ENCODE results near the gene ITGB1BP1.

ITGB1BP1 gene

DNA sequence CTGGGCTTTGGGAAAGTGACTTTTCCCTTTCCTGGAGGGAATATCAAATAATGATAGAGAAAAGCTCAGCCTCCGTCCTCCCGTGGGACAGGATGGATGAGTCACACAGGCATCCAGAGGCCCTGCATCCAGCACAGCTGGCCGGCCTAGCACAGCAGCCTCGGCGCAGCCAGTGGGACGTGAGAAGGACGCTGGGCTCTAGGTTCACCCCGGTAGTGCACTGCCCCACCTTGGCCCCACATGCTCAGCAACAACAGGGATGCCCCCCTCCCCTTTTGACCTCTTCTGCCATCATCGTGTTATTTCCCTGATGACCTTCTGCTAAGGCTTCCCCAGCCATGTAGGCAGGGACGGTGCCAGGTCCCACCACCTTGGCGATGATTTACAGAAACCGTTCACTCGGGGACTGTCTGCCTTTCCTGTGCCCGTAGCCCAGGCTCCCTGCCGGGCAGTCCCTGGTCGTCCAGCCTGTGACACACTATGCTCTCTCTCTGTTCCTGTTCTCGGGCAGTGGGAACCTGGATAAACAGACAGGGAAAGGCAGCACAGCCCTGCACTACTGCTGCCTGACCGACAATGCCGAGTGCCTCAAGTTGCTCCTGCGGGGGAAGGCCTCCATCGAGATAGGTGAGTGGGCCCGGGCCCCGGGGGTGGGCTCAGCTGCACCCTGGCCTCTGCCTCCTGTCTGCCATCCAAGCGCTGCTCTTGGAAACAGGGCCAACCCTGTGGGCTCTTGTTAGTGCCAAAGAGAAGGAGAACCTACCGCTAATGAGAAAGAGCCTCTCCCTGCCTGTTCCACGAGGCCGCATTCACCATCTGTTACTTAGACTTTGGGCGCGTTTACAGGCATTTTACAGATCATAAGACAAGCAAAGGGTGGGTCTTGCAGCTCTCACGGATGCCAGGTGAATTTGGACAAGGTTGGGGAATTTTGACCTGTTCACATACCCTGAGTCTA, 44.6 kb downstream of the ITGB1BP1 start:
- DNase-seq (ENCODE audit: low read depth, low spot score): no peak

DNA sequence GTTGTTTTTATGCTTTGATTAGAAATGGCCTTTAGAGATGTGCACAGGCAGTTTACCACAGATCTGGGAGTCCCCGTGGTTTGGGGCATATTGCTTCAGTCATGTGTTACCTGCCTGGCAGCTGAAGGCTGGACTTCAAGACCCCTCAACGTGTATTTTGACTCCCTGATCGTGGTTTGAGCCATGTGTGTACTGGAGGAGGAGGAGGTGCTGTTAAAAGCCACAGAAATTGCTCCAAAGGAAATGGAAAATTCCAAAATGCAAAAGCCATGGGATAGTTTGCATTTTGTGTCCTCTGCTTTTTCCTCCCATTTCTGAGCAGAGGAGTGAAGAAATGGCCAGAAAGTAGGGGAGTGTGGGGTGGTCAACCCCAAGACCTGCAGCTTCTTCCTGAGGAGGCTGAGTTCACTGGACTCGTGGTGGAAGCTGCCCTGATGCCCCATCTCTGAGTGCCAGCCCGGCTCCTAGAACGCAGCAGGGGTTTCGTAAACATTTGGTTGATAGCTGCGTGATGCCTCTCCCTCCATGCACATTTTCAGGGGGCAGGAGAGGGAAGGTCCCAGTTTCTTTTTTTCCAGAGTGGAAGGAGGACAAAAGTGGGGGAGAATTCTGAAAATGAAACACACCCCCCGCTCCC, 45.7 kb downstream of the ITGB1BP1 start:
- no peak for DNase-seq (ENCODE audit: low read depth, low spot score)

DNA sequence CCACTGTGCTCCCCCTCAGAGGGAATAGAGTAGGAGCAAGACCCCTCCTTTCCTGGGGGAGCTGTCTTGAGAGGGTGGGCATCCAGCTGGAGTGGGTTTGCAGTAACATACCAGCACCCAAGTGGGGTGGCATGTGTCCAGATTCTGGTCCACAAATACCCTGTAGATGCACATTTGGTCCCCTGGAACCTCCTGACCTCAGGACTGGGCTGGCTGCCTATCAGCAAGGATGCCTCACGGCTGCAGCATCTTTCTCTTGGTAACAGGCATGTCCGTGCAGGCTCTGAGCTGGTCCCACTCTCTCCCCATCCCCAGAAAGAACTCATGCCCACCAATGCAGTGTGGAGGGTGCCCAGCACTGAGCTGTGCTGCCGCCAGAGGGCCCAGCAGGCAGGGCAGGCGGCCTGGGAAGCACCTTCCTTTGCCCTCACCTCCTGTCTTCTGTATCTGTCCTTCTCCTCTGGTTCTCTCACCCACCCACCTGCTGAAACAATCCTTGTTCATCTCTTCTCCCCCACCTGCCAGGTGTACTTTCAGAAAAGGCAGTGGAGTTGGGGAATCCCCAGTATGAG, 47.4 kb downstream of the ITGB1BP1 start:
- DNase-seq (ENCODE audit: low read depth, low spot score): no peak

DNA sequence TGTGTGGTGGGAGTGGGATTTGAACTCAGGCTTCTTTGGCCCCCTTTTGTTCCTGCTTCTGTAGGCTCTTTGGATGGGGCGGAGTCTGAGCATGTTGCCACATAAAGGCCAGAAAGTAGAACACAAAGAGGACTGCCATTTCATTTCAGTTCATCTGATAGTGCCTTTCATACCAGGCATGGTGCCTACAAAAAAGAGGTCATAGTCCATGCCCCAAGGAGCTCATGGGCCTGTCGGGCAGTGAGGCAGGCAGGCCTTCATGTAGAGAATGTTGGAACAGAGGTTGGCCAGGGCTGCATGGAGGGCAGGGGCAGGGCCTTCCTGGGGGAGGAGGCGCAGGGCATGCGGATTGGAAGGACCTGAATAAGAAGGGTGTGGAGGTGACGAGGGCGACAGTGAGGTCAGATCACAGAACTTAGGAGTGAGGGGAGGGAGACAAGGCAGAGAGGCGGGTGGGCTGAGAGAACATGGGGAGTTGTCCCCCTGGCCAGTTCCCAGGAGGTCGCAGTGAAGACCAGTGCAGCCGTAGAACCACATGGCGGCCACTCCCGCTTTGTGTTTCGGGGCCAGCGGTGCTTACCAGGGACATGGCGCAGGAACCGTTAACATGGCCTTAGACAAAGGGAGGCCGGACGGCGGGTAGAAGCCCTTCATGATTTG, 49.1 kb downstream of the ITGB1BP1 start:
- no peak for DNase-seq (ENCODE audit: low read depth, low spot score)

DNA sequence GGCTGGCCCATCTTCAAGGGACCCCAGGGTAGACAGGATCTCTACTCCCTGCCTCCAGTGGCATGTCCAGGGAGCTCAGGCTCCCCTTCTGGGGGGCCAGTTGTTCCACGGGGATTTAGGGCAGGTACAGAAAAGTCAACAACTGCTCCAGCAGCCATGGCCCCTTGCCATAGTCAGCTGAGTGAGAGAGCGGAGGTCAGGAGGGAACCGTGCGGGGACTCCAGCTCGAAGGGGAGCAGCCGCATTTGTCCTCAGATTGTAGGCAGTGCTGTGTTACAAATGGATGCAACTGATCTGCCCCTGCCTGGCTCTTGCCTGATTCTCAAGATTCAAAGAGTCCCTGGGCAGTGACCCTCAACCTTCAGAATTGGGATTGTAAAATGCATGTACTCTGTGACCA, 49.9 kb downstream of the ITGB1BP1 start:
- no peak for DNase-seq (ENCODE audit: low read depth, low spot score)

DNA sequence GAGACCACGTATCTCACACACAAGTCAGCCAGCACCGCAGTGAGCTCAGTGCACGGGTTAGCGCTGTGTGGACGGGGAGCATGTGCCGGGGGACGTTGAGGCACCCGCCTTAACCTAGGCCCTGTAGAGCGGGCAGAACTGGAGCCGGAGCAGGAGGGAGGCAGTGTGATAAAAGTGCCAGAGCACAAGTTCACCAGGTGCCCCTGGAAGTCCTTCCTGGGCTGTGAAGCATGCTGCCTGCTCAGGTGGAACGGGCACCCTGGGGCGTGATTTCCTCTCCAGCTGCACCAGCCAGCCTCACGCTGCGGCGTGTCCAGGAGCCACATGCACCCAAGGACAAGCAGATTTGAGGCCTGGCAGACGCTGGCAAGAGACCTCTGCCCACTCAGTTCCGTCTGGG, 50.3 kb downstream of the ITGB1BP1 start:
- DNase-seq (ENCODE audit: low read depth, low spot score): no peak

DNA sequence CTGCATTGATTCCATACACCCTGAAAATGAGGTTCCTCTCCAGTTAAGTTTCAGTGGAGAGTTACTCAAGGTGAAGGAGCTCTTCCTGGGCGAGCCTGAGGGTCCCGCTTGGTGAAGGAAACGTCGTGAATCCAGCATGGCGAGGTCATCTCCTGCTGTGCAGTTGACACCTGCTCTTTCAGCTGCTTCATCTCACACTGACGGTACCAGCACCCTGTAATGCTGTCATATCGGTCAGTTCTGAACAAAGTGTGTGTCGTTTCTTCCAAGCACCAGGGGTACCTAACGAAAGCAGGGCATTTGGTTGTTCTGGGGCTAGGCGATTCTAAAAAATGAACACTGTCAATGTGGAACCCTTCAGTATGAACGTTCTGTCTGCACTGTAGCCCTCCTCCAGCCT, 52.6 kb downstream of the ITGB1BP1 start:
- no peak for DNase-seq (ENCODE audit: low read depth, low spot score)

DNA sequence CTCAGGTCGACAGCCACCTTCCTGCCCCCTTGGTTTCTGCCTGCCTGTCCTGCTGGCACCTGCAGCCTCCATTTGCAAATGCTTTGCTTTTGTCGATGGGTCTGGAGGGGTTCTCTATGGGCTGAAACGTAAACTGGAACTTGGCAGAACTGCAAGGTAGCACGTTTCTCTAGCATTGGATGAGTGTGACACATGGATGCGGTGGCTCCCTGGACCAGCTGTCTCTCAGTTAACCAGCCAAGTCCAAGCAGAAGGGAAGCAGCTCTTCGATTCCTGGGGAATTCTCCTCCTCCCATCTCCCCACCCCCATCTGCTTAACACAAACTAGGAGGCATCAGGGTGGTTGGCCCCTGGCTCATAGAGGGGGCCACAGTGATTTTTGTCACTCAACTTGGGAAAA, 57.3 kb downstream of the ITGB1BP1 start:
- DNase-seq (ENCODE audit: low read depth, low spot score): no peak

DNA sequence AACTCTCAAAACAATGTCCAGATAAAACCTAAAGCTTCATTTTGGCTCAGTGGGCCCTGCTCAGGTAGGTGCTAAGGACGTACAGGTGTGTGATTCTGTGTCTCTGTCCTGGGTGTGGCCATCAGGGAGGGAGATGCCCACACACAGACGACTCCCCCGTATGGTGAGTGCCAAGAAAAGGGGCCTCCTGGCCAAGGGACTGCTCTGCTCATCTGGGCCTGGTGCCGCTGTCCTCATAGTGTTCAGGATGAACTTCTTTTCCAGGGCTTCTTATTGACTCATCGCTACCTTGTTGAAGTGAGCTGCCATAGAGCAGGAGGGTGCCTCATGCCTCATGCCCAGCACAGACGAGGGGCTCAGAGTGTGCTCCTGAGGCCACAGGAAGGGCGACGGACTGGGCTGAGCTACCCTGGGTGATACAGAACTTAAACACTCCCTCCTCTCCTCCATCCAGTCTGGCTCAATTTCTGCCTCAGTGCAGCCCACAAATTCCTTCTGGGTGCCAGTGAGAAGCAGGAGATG, 57.8 kb downstream of the ITGB1BP1 start:
- no peak for DNase-seq (ENCODE audit: low read depth, low spot score)

DNA sequence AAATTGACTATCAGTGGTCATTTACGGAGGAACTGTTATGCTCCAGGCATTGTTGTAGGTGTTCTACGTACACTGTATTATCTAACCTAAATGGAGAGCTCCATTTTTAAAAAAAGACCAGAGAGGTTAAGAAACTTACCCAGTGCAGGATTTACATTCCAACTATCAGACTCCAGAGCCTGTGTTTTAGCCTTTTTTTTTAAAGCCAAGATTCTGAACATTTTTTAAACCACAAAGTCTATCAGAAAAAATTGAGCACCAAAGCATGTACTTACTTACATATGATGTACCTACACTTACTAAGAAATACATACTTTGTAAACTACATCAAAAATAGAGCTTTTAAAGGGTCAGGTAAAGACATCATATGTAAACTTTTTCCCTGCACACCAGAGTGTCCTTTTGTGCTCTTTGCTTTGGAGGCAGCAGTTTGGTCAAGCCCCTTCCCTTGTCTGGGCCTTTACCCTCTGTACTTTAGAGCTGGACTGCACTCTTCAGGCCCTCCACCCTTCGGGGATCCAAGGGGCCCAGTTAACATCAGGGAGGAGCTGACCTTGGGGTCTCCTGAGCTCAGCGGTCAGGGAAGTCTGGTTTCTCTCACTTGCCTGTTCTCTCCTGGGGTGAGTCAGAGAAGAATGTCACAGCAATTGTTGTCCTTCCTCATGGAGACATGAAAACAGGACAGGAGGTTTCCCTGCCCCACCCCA, 58.4 kb downstream of the ITGB1BP1 start:
- DNase-seq (ENCODE audit: low read depth, low spot score): no peak

DNA sequence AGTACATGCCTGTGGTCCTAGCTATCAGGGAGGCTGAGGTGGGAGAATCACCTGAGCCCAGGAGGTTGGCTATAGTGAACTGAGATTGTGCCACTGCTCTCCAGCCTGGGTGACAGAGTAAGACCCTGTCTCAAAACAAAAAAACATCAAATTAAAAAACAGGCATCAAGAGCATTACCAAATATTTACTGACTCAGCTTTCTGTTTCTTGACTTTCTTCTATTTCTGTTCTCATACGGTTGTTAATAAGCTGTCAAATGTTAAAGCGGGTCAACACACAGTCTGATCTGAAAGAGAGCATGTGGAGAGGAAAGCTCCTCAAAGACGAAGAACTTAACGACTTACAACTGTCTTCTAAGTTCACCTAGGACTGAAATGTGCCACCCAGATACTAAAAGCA, 59.0 kb downstream of the ITGB1BP1 start:
- DNase-seq (ENCODE audit: low read depth, low spot score): no peak

DNA sequence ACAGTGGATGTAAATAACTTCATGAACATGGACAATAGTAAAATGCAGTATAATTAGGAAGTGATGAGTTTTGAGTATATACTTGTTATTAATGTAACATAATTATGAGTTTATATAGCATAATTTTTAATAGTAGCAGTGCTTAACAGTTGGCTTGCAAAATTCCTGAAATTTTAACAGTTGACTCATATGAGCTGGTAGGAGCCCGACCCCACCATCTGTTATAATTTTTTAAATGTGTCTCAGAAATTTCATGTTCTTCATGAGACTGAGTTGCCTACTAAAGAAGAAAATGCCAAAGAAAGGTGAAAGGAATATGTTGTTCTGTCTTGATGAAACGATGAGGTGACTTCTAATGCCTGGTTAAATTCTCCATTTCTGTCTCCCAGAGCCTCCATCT, 62.6 kb downstream of the ITGB1BP1 start:
- no peak for DNase-seq (ENCODE audit: low read depth, low spot score)

DNA sequence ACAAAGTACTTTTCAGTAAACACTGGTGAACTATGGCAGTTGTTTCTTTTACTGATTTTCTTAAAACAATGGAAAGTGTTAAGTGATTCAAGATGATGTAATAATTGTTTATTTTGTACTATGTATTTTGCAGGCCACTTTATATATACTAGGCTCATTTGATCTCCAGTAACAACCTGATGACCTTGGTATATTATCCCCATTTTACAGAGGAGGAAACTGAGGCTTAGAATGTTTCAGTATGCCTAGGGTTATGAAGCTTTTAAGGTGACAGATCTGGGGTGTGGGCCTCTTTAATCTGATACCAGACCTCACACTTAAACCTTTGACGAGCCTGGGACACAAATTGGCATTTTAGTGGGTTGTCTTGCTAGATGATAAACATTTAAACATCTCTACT, 63.2 kb downstream of the ITGB1BP1 start:
- no peak for DNase-seq (ENCODE audit: low read depth, low spot score)

DNA sequence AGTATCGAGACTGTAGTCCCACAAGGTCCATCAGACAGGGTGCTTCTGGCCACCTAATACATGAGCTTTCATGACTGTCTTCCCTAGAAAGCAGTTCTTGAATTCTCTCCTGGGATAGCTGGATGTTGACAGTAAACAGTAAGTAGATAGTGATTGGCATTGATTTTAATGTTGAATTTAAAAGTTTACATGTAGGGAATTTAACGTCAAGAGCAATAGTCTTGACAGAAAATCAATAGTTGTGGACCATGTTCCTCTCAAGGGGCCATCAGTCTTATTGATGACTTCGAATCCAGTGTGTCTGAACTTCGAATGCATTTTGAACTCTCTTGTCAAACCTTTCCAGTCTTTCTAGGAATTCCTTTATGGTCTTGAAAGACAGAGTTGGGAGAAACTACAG, 63.9 kb downstream of the ITGB1BP1 start:
- DNase-seq (ENCODE audit: low read depth, low spot score): no peak

DNA sequence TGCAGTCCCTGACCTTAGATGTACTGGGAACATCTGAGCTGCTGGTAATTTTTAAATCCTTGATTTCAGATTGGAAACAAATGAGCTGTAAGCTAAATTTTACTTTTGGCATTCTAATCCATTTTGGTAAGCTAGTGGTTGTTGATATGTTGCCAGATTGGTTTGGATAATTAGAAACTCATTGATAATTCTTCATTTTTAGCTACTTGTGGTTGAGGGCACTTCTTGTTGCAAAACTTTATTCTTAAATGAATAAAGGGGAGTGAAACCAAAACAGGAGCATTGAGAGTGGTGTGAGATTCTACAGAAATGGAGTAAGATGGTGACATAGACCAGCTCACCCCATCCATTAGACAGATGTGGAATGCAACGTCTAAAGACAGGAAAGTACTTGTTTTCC, 64.5 kb downstream of the ITGB1BP1 start:
- DNase-seq (ENCODE audit: low read depth, low spot score): no peak

DNA sequence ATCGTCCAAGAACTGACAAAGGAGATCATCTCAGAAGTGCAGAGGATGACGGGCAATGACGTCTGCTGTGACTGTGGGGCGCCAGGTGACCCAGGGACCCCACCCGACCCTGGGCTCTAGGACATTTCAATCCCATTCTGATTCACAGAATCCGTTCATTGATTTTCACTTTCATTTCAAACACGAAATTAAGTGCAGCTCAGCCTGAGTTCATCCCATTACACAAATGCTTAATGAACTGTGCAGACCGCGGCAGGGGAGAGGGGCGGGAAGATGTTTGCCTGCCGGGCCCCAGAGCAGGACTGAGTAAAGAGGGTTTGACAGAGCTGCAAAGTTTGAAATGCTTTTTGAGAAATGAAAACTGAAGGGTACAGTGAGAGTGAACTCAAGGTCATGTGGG, 67.1 kb downstream of the ITGB1BP1 start:
- no peak for DNase-seq (ENCODE audit: low read depth, low spot score)

DNA sequence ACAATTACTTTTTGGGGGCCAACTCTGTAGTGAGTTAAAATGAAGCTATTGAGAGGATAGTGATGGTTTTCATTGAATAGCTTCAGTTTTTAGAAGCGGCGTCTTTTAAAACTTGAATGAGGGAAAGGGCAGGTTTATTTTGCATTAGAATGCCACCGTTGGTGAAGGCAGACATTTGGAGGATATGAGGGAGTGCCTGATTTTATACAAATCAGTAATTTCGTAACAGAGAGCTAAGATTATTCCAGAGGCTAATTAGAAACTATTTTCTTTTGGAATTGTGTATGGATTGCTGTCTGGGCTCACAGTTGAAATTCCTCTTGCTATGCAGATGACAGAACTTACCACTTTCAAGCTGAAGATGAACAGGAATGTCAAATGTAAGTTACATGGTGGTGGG, 67.6 kb downstream of the ITGB1BP1 start:
- DNase-seq (ENCODE audit: low read depth, low spot score): no peak

DNA sequence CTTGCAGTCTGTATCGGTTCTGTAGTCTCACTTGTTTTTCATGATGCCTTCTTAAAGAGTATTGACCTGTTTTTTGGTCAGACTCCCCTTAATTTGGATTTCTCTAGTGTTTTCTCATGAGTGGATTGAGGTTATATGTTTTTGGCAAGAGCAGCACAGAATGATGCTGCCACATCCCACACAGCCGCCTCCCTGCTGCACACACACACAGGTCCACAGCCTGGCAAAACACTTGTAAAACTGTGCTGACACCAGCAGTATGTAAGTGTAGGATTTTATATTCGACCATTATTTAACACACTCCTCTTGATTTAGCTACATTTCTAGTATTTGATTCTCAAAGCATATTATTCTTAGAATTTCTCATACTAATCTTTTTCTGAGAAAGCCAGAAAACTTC, 68.1 kb downstream of the ITGB1BP1 start:
- DNase-seq (ENCODE audit: low read depth, low spot score): no peak

DNA sequence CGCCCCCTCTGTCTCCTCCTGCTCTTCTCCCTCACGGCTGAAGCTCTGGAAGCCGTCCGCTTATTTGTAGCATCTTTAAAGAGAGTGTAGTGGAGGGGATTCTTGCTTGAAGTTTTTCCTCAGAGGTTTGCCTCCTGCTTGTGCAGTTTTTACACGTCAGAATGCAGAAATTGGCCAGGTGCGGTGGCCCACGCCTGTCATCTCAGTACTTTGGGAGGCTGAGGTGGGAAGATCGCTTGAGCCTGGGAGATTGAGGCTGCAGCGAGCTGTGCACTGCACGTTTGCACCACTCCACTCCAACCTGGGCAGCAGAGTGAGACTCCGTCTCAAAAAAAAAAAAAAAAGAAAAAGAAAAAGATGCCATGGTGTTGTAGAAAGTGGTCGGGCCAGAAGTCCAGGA, 69.0 kb downstream of the ITGB1BP1 start:
- DNase-seq (ENCODE audit: low read depth, low spot score): no peak
